ENCODE data around the gene PTPRG. TPM values are rescaled to one million over a fixed set of nuclear protein-coding genes. Genes with fewer than 3 reads are reported as not detected.

The PTPRG gene
- total and polyA plus RNA-seq, 8 donors = 50.9 to 88.4 (median 54.4) TPM

DNA sequence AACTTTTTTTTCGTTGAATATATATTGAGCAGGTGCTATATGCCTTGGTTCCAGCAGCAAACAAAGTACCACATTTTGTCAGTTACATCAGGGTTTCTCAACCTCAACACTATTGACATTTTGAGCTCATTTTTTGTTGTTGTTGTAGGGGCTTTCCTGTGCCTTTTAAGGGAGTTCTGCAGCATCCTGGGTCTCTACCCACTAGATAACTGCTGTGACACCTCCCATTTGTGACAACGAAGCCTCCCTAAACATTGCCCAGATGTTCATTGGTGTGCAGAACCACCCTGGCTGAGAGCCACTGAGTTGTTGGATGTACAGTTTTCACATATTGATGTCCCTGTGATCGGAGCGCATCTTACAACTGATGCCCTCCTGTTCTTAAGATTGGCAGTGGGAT is 382.6 kb downstream of the PTPRG start:
- H3K27me3 ChIP-seq = no peaks in the 10 kb centered on the region
- H3K9me3 ChIP-seq = no peaks in the 10 kb centered on the region
- DNase-seq (no peak), ATAC-seq (no peak)
- TF ChIP-seq, protein P1, sequence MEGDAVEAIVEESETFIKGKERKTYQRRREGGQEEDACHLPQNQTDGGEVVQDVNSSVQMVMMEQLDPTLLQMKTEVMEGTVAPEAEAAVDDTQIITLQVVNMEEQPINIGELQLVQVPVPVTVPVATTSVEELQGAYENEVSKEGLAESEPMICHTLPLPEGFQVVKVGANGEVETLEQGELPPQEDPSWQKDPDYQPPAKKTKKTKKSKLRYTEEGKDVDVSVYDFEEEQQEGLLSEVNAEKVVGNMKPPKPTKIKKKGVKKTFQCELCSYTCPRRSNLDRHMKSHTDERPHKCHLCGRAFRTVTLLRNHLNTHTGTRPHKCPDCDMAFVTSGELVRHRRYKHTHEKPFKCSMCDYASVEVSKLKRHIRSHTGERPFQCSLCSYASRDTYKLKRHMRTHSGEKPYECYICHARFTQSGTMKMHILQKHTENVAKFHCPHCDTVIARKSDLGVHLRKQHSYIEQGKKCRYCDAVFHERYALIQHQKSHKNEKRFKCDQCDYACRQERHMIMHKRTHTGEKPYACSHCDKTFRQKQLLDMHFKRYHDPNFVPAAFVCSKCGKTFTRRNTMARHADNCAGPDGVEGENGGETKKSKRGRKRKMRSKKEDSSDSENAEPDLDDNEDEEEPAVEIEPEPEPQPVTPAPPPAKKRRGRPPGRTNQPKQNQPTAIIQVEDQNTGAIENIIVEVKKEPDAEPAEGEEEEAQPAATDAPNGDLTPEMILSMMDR (IDR thresholded peaks at IDR 0.05) = no peak
- no peaks in the 10 kb centered on the region for H3K4me1 ChIP-seq
- intact Hi-C loops (cut with DNase I) = no loop called here
- no peaks in the 10 kb centered on the region for H3K36me3 ChIP-seq
- H3K27ac ChIP-seq = no peak overlapping the region
- H3K4me3 ChIP-seq = no peak overlapping the region

DNA sequence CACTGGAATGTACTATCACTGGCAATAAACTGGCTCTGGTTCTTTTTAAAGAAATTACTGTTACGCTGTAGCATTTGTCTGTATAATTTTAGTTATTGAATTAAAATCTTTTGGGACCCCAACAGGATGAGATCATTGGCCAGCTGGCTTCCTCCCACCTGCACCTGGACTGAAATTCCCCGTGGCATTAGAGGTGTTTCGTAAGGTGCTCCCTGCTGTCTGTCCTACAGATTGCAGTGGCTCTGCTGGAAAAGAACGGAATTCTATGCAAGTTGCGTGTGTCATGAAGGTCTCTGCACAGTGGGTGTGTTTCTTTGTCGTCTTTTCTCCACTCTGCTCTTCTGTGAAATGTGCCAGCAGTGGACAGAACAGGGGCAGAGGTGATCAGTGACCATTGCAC is 383.4 kb downstream of the PTPRG start:
- intact Hi-C loops (cut with DNase I) = no loop called here
- H3K36me3 ChIP-seq = no peaks in the 10 kb centered on the region
- TF ChIP-seq, protein P1 (IDR thresholded peaks at IDR 0.05) = no peak

DNA sequence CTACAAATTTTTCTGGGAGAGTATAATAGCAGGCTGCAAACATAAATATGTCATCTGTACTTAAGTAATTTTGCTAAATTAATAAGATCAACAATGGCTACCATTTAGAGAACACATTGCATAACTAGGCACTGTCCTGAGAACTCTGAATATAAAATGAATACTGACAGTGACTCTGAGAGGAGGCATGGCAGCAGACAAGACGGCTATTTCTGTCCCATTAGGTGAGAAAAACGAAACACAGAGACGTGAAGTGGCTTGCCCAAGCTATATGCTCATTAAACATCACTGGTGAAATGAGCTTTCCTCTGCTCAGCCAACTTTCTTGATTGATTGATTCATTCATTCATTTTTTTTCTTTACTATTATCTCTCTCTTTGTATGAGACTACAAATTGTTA is 384.3 kb downstream of the PTPRG start:
- TF ChIP-seq, protein P1 (IDR thresholded peaks at IDR 0.05) = no peak
- H3K27ac ChIP-seq = no peak overlapping the region
- H3K4me3 ChIP-seq = no peak overlapping the region
- no peaks in the 10 kb centered on the region for H3K4me1 ChIP-seq
- H3K27me3 ChIP-seq = no peaks in the 10 kb centered on the region
- DNase-seq (no peak), ATAC-seq (no peak)
- intact Hi-C loops (cut with DNase I) = no loop called here
- H3K9me3 ChIP-seq = no peaks in the 10 kb centered on the region
- H3K36me3 ChIP-seq = no peaks in the 10 kb centered on the region

More for the DNA sequence above, 383.4 kb downstream of the PTPRG start:
- DNase-seq (no peak), ATAC-seq (no peak)
- no peaks in the 10 kb centered on the region for H3K9me3 ChIP-seq
- H3K4me1 ChIP-seq = no peaks in the 10 kb centered on the region
- no peaks in the 10 kb centered on the region for H3K27me3 ChIP-seq
- no peak overlapping the region for H3K27ac ChIP-seq
- no peak overlapping the region for H3K4me3 ChIP-seq

DNA sequence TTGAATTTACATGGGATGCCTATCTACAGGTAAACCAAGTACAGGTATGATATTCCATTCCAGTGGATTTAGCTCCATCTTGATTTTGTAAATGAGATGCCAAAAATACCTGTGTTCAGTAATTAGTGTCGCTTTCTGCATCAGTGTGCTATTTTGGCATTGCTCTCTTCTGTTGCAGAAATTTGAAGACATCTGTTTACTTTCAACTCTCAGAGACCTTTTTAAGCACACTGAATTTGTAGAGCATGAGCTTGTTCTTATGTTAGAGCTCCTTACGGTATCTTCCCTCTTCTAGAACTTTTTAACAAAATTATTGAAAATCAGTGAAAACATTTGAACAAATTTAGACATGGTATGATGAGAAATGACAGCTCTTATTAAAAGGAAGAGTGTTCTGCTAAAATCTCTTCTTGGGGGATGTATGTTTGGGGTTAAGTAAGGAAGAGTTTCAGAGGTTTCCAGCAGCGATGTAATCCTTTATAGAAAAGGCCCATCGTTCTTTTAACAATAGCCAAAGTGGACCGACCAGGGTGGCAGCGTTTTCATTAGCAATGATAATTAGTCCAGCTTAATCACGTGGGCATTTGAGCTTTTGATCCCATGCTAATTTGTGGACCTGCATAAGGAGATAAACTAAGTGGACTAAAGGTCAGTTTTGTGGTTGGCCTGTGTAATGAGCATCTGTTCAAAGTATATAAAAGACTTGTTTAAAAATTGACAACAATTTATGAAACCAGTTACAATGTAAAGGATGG is 385.4 kb downstream of the PTPRG start:
- Histone ChIP-seq H3K9me3 (no peaks in the 10 kb centered on the region), H3K36me3 (no peaks in the 10 kb centered on the region), H3K4me1 (no peaks in the 10 kb centered on the region), H3K4me3 (no peak overlapping the region), H3K27ac (no peak overlapping the region), H3K27me3 (no peaks in the 10 kb centered on the region)
- DNase-seq (no peak), ATAC-seq (no peak)
- intact Hi-C loops (cut with DNase I) = no loop called here
- TF ChIP-seq, protein P1 (IDR thresholded peaks at IDR 0.05) = no peak

DNA sequence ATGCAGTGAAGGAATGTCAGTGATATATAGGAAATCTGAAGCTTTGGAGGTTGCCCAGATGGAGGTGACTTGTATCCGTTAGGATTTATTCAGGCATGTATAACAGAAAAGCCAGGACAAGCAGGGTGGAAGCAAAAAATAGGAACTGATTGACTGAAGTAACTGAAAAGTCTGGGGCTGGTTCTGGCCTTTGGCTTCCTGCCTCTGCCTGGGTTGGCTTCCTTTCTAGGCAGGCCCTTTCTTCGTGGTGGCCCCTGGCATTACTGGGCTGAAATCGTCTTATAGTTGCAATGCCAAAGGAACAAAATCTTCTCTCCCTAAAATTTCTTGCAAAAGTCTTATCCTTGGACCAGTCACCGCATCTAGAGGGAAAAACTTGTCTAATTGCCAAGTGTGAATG is 386.1 kb downstream of the PTPRG start:
- ATAC-seq = no peak
- H3K36me3 ChIP-seq = no peaks in the 10 kb centered on the region
- no peaks in the 10 kb centered on the region for H3K9me3 ChIP-seq
- no peak overlapping the region for H3K4me3 ChIP-seq
- H3K27me3 ChIP-seq = no peaks in the 10 kb centered on the region
- DNase-seq = no peak
- intact Hi-C loops (cut with DNase I) = no loop called here
- no peak overlapping the region for H3K27ac ChIP-seq
- no peaks in the 10 kb centered on the region for H3K4me1 ChIP-seq
- TF ChIP-seq, protein P1 (IDR thresholded peaks at IDR 0.05) = no peak

All from left lung (tissue), 10 donors.